ENCODE measurements around the gene SLC6A13. TPM values are rescaled to one million over a fixed set of nuclear protein-coding genes. Genes with fewer than 3 reads are reported as not detected.

The SLC6A13 gene
- total and polyA plus RNA-seq, 2 of the 8 experiments (the other 6 are each of a cell fraction or from before 2014, with no cell fraction given), result 0.03 TPM; not detected in 1

DNA sequence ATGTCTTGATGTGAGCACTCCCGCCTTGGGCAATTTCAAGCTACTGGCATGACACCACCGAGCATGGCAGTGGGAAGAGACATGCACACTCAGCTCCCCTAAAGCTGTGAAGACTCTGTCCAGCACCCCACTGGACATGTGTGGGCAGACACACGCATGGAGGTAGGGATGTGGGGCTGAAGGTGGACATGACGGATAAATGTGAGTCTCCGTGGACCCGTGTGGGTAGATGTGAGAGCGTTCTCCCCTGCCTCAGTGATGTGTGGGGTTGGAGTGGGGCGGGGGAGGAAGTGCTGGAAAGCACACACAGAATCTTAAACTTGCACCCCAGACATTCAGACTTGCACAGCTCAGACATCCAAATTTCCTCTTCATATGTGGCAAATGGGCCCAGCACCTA is 61.3 kb downstream of the SLC6A13 start:
- ChIA-PET CTCF (ENCODE audit: partially characterized antibody) (interaction anchor here (0.9 to 7.3 kb wide), 8 partner anchors 11 to 84 kb away, joined by 3 to 74 read pairs (median 9); no protein-coding TSS in a partner anchor), POLR2A (ENCODE audit: partially characterized antibody) (interaction anchor here (1.0 kb wide), 1 partner anchor 26 kb away, joined by 3 read pairs; no protein-coding TSS in a partner anchor)
- no peak overlapping the region for H4K8ac ChIP-seq (ENCODE audit: extremely low read depth, insufficient read depth, low read length)
- no peak overlapping the region for H2BK5ac ChIP-seq (ENCODE audit: low read depth, low read length)
- no peak overlapping the region for H2AFZ ChIP-seq (ENCODE audit: low read length)
- TF ChIP-seq BRCA1 (IDR thresholded peaks at IDR 0.05; ENCODE audit: low read depth, low read length), result no peak
- TF ChIP-seq CBX5 (IDR thresholded peaks at IDR 0.05; ENCODE audit: low read depth, low read length), result no peak
- TF ChIP-seq RAD21 (IDR thresholded peaks at IDR 0.05 in 1 of 2, conservative IDR thresholded peaks at IDR 0.05 in 1 of 2; ENCODE audit: low read depth in 2 of 2, low read length in 2 of 2), result no peak
- TF ChIP-seq MAFK (IDR thresholded peaks at IDR 0.05; ENCODE audit: low read depth, low read length), result no peak
- no peak for TF ChIP-seq TAF1 (IDR thresholded peaks at IDR 0.05; ENCODE audit: low read depth, low read length)
- no peak overlapping the region; the same call in 1 of the 2 replicates for H2BK20ac ChIP-seq (ENCODE audit: low read length)
- peak overlapping the region; percentile 1; the same call in 1 of the 2 replicates for H2AK5ac ChIP-seq (ENCODE audit: low read depth, low read length)
- H2BK15ac ChIP-seq (ENCODE audit: low read length), result peak overlapping the region; percentile 19; the same call in 1 of the 2 replicates
- H2BK12ac ChIP-seq (ENCODE audit: low read depth, low read length), result peak overlapping the region; percentile 75; the same call in 1 of the 2 replicates
- H3K56ac ChIP-seq (replicated peaks; ENCODE audit: insufficient read length, low read depth, low read length), result no peak overlapping the region
- H3K4me2 ChIP-seq (ENCODE audit: insufficient read depth in 1 of 2, low read depth in 2 of 2, low read length in 2 of 2), result no peak overlapping the region; a peak in 1 of 4 replicates
- H3K9me3 ChIP-seq (ENCODE audit: insufficient read depth in 2 of 2, low read depth in 1 of 2, low read length in 1 of 2), result no peaks in the 10 kb centered on the region
- peak overlapping the region; percentile 41 for H3K4ac ChIP-seq (replicated peaks; ENCODE audit: insufficient read length, low read depth, low read length)
- no peaks in the 10 kb centered on the region for H3K79me2 ChIP-seq (ENCODE audit: control insufficient read depth in 1 of 2, insufficient read depth in 2 of 2, low read length in 2 of 2)
- FAIRE-seq, result no peak
- DNase-seq (ENCODE audit: low read depth in 1 of 2, low spot score in 2 of 2), result no peak
- 81% methylated on average over 8 of the region's 8 CpGs; no CpG with 5 or more reads in 1 of the 2 experiments for WGBS, 2 experiments (ENCODE audit: extremely low coverage in 1 of 2, insufficient coverage in 1 of 2, insufficient read length in 1 of 2, insufficient replicate concordance in 2 of 2, low coverage in 1 of 2, low lambda C conversion rate in 2 of 2, missing lambda C conversion rate in 1 of 2)
- H3K18ac ChIP-seq (ENCODE audit: extremely low read depth, low read length), result no peak overlapping the region
- no peaks in the 10 kb centered on the region for H3K79me1 ChIP-seq (ENCODE audit: low read depth, low read length)
- peaks cover 5 to 46% (median 33%) of the 10 kb centered on the region in 4 experiments for H3K27me3 ChIP-seq (replicated peaks in 1 of 4; ENCODE audit: control insufficient read depth in 3 of 4, extremely low read depth in 1 of 4, insufficient read depth in 3 of 4, low read length in 3 of 4)
- H4K91ac ChIP-seq (replicated peaks; ENCODE audit: insufficient read length, low read length), result no peak overlapping the region
- no peak overlapping the region for H3K9ac ChIP-seq (replicated peaks in 1 of 4; ENCODE audit: extremely low read depth in 1 of 4, low read depth in 3 of 4, low read length in 3 of 4)
- no peak overlapping the region for H3K14ac ChIP-seq (ENCODE audit: insufficient read length)
- no peak overlapping the region for H3K27ac ChIP-seq (ENCODE audit: low read depth, low read length)
- H4K20me1 ChIP-seq (replicated peaks in 1 of 2; ENCODE audit: control insufficient read depth in 1 of 2, insufficient read depth in 2 of 2, low read length in 2 of 2), result peaks cover 0 to 2% of the 10 kb centered on the region in 2 experiments
- H3K36me3 ChIP-seq (ENCODE audit: control insufficient read depth in 2 of 4, insufficient read depth in 4 of 4, low read length in 3 of 4), result no peaks in the 10 kb centered on the region; a peak in 1 of 8 replicates
- H2BK120ac ChIP-seq (replicated peaks; ENCODE audit: low read depth, low read length), result no peak overlapping the region
- no peak overlapping the region for H4K5ac ChIP-seq (ENCODE audit: insufficient read length, low read depth, low read length)
- peaks cover 7 to 18% (median 12%) of the 10 kb centered on the region in 4 experiments for H3K4me1 ChIP-seq (replicated peaks in 1 of 4; ENCODE audit: control insufficient read depth in 3 of 4, insufficient read depth in 4 of 4, low read length in 3 of 4)
- no peak overlapping the region for H3K23ac ChIP-seq (ENCODE audit: insufficient read length)
- peaks cover 8% of the 10 kb centered on the region; the same call in 1 of the 2 replicates for H3K23me2 ChIP-seq (ENCODE audit: low read depth, low read length)
- no peak overlapping the region for H3K4me3 ChIP-seq (ENCODE audit: extremely low read depth in 1 of 4, insufficient read depth in 2 of 4, low read depth in 3 of 4, low read length in 4 of 4)
